Stimulated activated CD4-positive, alpha-beta T cell treated with anti-CD3 and anti-CD28 coated beads, Interleukin-12 subunit alpha, Interleukin-12 subunit beta, amount 100 ng/mL, for 48 hours (primary cell): ENCODE results near the gene GASK1A.

ENCODE experiments used
- DNase-seq, 3 donors: peaks; one replicate each; pipeline ENCODE4 v3.0.0-alpha.2; 2020; ENCODE audit warnings: low read depth in 2 of 3, low spot score in 1 of 3

Gene GASK1A

GRCh38 chr3:43086460-43087165 is 107.5 kb downstream of the GASK1A start:
- DNase-seq = no peak

- no peak for DNase-seq
Measured at GRCh38 chr3:43087249-43087776, 108.2 kb downstream of the GASK1A start.

- DNase-seq = no peak
Measured at GRCh38 chr3:43089081-43089480, 110.0 kb downstream of the GASK1A start.

GRCh38 chr3:43090238-43090637 is 111.1 kb downstream of the GASK1A start:
- no peak for DNase-seq

- no peak for DNase-seq
Measured at GRCh38 chr3:43091481-43091880, 112.4 kb downstream of the GASK1A start.

GRCh38 chr3:43093006-43093405 is 113.9 kb downstream of the GASK1A start:
- DNase-seq = no peak

- no peak for DNase-seq
Measured at GRCh38 chr3:43093974-43094373, 114.9 kb downstream of the GASK1A start.

- DNase-seq = no peak
Measured at GRCh38 chr3:43094381-43094780, 115.3 kb downstream of the GASK1A start.

GRCh38 chr3:43094851-43095250 is 115.7 kb downstream of the GASK1A start:
- no peak for DNase-seq

GRCh38 chr3:43095370-43095769 is 116.3 kb downstream of the GASK1A start:
- DNase-seq = no peak

- DNase-seq = no peak
Measured at GRCh38 chr3:43096761-43097160, 117.7 kb downstream of the GASK1A start.

- no peak for DNase-seq
Measured at GRCh38 chr3:43097400-43098080, 118.4 kb downstream of the GASK1A start.

- no peak for DNase-seq
Measured at GRCh38 chr3:43098761-43099160, 119.7 kb downstream of the GASK1A start.

- no peak for DNase-seq
Measured at GRCh38 chr3:43102773-43103480, 123.8 kb downstream of the GASK1A start.

- DNase-seq = no peak
Measured at GRCh38 chr3:43104039-43104438, 124.9 kb downstream of the GASK1A start.

GRCh38 chr3:43104660-43105595 is 125.8 kb downstream of the GASK1A start:
- peak in 1 of 3 donors; percentile 10 for DNase-seq

- DNase-seq = peak; percentile 75 to 83 (median 77)
Measured at GRCh38 chr3:43105596-43106292, 126.6 kb downstream of the GASK1A start, which contains the start of gene POMGNT2. Gene POMGNT2, minus strand, starts transcription at chr3:43106079. Its CDS starts 24,648 bp downstream, at chr3:43081431.

GRCh38 chr3:43106293-43106628 is 127.2 kb downstream of the GASK1A start:
- no peak for DNase-seq
